HG03175 (cell line): ENCODE measurements around the gene RPS15A.
"Not testable (repeated sequence)": the region's sequence is repeated elsewhere in the genome, so short reads cannot be mapped to it uniquely, and the experiment has no call there.

Experiments used
- ATAC-seq: cut with Tn5 transposase; IDR thresholded peaks from one replicate; pipeline ENCODE4 v1.9.1; 2021; ENCODE audit warnings: mild to moderate bottlenecking, moderate library complexity; ENCODE audit not compliant: unreplicated experiment

RPS15A gene

GRCh38 chr16:18757960-18758660, 32.0 kb downstream of the RPS15A start:
- peak; percentile 40 for ATAC-seq

GRCh38 chr16:18756639-18757038, 33.5 kb downstream of the RPS15A start:
- ATAC-seq, result not testable (repeated sequence)

GRCh38 chr16:18742870-18743269, 47.3 kb downstream of the RPS15A start:
- ATAC-seq, result not testable (repeated sequence)

- ATAC-seq, result not testable (repeated sequence)
These were observed 50.1 kb downstream of the RPS15A start for GRCh38 chr16:18740027-18740426.

GRCh38 chr16:18738768-18739167, 51.4 kb downstream of the RPS15A start:
- not testable (repeated sequence) for ATAC-seq

- not testable (repeated sequence) for ATAC-seq
These were observed 55.9 kb downstream of the RPS15A start for GRCh38 chr16:18734279-18734678.
